GM19193 (cell line): ENCODE data around the gene CRYZL1.

Source experiments
- POLR2A ChIP-seq: IDR thresholded peaks from 4 replicates; pipeline ENCODE4 v1.6.1; 2011; ENCODE audit not compliant: insufficient read depth, insufficient read length; ENCODE audit errors: extremely low read depth

Gene CRYZL1

GRCh38 chr21:33611006-33611744, 30.4 kb downstream of the CRYZL1 start:
- TF ChIP-seq POLR2A = no peak

GRCh38 chr21:33608559-33608958, 33.0 kb downstream of the CRYZL1 start:
- no peak for TF ChIP-seq POLR2A

- TF ChIP-seq POLR2A = no peak
Measured at GRCh38 chr21:33598051-33598450, 43.5 kb downstream of the CRYZL1 start.

DNA sequence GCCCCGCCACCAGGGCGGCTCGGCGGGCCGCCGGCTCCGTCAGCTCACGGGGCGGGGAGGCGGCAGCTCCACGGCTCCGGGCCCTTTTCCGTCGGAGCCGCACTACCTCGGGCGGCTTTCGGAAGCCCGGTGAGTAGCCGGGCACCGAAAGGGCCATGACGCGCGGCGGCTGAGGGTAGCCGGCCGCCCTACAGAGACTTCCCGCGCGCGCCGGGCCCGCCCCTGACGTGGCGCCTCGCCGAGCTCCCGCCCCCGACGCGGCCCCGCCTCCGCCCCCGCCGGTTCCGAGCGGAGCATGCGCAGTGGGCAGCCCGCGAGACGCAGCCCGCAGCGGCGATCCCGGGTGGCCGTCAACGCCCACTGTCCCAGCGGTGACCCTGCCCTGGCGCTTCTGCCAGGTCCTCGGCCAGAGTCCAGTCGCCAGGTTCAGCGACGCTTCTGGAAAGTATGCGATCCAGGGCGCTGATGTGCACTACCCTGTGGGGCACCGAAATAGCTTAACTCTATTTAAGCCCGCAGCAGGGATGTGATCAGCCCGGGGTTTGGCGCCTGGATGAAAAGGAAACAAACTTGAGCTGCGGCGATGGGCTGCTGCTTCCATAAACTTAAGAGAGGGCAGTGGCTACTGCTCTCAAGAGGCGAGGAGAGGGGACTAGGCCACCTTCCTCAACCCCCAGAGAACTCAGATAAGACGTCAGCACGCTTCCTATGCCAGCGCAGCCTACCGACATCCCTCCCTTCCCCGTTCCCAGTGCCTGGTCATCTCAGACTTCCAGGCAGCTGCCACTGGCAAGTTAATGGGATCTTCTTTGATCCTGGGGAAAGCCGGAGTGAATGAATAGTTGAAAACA, 52.8 kb downstream of the CRYZL1 start, which contains the start of gene DONSON:
Gene DONSON, minus strand, starts transcription at position 200 of the 851 bp plus-strand sequence. Its CDS starts 43 bp downstream, at position 157.
- peak; percentile 83 for TF ChIP-seq POLR2A

DNA sequence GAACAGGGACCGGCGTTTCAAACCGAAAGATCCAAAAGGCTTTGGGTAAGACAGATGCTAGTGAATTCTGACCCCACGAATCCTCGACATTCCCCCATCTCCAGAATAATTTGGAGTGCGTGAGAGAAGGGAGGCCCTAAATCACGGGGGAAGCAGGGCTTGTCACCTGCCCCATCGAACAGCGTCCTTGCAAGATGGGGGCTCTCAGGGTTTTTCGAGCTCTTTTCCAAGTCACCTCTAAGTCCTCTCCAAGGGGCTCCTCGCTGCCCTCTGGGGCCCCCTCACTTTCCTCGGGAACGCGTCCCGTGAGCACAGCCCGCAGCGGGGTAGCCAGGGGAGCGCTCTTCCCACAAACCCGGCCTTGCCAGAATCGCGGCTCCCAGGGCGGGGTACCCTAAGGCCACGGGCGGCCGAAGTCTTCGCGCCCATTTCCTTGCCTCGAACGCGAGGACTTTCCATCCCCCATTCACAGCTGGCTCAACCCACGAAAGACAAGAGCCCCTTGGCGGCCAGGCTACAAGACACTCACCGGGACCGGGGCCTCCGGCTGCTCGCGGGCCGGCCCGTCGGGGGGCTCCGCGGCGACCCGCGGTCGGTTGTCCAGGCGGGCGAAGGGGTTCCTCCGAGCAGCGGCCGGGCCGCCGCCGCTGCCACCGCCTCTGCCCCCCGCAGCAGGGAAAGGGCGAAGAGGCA, 53.6 kb downstream of the CRYZL1 start:
- TF ChIP-seq POLR2A = no peak

GRCh38 chr21:33586927-33587326, 54.6 kb downstream of the CRYZL1 start:
- TF ChIP-seq POLR2A = no peak

DNA sequence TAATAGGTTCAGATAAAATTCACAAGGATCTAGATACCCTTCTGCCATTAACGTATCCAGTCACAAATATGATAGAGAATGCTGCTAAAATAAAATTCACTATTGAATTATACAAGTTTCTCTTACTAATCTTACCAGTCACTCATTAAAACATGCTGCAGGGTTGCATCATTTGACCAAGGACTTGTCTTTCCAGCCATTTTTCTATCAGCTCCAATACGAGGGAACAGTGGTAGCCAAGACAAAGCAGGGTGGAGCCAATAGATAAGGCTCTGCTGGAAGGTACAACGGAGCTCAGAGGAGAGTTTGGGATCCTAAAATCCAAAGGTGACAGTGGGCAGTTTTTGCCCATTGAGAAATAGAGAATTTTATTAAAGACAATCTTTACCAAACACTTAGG, 57.1 kb downstream of the CRYZL1 start:
- TF ChIP-seq POLR2A = no peak

- no peak for TF ChIP-seq POLR2A
Measured at GRCh38 chr21:33578959-33579542, 62.5 kb downstream of the CRYZL1 start.

DNA sequence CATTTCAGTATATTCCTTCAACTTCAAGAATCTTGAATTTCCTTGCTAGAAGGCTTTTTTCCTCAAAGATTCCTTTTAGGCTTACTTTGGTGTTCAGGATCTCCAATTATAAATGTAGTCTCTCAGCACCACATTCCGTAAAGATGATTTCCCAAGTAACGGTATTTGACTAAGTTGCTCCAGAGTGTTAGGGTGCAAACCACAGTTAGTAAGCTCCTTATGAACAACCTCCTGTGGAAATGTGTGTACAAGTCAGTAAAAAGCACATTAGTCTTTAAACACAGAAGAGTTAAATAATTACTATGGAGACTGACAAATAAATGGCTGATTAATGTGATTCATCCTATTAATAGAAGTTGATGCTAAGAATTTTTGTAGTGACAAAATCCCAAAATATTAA, 63.3 kb downstream of the CRYZL1 start:
- no peak for TF ChIP-seq POLR2A

DNA sequence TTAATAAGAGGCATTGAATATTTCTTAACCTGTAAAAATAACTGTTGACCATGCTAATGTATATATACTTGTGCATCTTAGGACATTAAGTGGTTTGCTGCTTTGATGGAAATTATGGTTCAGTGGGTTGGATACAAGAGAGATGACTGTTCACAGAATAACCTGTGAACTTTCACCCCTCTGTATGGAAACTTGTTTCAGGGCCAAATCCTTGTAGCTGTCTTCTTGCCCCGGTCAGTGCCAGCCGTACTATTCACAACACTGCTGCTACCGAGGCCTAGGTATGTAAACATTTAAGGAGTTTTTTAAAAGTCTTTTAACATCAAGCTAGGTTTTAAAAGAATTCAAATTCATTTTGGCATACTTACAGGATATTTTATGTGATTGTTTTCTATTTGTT, 69.2 kb downstream of the CRYZL1 start:
- no peak for TF ChIP-seq POLR2A

GRCh38 chr21:33569991-33570390, 71.5 kb downstream of the CRYZL1 start:
- TF ChIP-seq POLR2A = no peak

DNA sequence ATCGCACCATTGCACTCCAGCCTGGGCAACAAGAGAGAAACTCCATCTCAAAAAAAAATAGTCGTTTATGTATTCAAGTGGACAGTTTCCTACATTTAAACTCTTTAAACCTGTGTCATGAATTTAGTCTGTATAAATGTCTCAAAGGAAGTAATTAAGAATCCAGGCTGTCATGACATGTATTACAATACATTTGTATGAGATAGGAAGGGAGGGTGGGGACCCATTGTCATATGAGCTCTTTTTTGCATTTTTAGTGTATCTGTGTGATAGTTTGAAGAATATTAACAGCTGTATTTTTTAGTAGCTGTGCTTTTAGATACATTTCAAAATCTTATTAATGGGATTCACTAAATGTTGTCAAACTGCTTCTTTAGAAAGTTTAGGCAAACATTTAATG, 73.1 kb downstream of the CRYZL1 start:
- TF ChIP-seq POLR2A = no peak

GRCh38 chr21:33567914-33568313, 73.6 kb downstream of the CRYZL1 start:
- no peak for TF ChIP-seq POLR2A

DNA sequence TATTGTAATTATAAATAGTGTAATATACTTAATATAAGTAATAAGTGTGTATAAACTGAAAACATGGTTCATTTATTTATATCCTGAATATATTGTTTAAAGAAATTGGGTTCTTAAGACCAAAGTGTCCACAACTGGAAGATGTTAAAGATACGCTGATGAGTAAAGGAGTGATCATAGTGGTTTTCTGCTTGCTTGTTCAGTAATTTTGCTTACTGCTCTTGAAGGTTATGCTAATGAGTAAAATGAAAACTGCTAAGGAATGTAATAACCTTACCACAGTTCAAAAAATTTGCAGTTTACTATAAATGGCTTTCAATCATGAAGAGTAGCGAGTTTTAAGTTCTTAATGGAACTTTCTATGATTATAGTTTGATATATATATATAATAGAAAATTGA, 75.0 kb downstream of the CRYZL1 start:
- no peak for TF ChIP-seq POLR2A

- TF ChIP-seq POLR2A = no peak
Measured at GRCh38 chr21:33562389-33562788, 79.2 kb downstream of the CRYZL1 start.
